Neural crest cell (in vitro differentiated cells): ENCODE data around the gene OR2T12. TPM values are rescaled to one million over a fixed set of nuclear protein-coding genes. Genes with fewer than 3 reads are reported as not detected.
A peak's percentile ranks its signal among the peaks of the same experiment; 100 is the strongest.

ENCODE experiments used
- DNase-seq: peaks from one replicate; pipeline ENCODE4 v3.0.0; 2021; ENCODE audit warnings: low read depth, mixed read lengths, low spot score
- H3K27ac Mint-ChIP-seq: one replicate; pipeline ENCODE4 v1.8.0; 2021; ENCODE audit warnings: mild to moderate bottlenecking, mixed read lengths; ENCODE audit not compliant: unreplicated experiment
- H3K27me3 Mint-ChIP-seq: 2 replicates; pipeline ENCODE4 v1.8.0; 2021; ENCODE audit warnings: low read depth, mild to moderate bottlenecking, mixed read lengths
- H3K36me3 Mint-ChIP-seq: 2 replicates; pipeline ENCODE4 v1.8.0; 2021; ENCODE audit warnings: low read depth, mild to moderate bottlenecking, mixed read lengths
- H3K4me1 Mint-ChIP-seq: 2 replicates; pipeline ENCODE4 v1.8.0; 2021; ENCODE audit warnings: mixed read lengths
- H3K4me3 Mint-ChIP-seq: one replicate; pipeline ENCODE4 v1.8.0; 2021; ENCODE audit warnings: mild to moderate bottlenecking, mixed read lengths
- H3K9me3 Mint-ChIP-seq: 2 replicates; pipeline ENCODE4 v1.8.0; 2021; ENCODE audit warnings: mixed read lengths
- CTCF ChIP-seq: fragments of 200-600 bp; sonication (generic); conservative IDR thresholded peaks from 2 replicates; pipeline ENCODE4 v1.5.0; 2021; ENCODE audit warnings: antibody characterized with exemption, mild to moderate bottlenecking
- total RNA-seq: library from RNA; stranded (reverse); gene quantifications from 2 replicates; pipeline ENCODE4 v1.2.1, GENCODE V29; 2021

The OR2T12 gene
- total RNA-seq, 1 donor from 2014 or later = not detected

DNA sequence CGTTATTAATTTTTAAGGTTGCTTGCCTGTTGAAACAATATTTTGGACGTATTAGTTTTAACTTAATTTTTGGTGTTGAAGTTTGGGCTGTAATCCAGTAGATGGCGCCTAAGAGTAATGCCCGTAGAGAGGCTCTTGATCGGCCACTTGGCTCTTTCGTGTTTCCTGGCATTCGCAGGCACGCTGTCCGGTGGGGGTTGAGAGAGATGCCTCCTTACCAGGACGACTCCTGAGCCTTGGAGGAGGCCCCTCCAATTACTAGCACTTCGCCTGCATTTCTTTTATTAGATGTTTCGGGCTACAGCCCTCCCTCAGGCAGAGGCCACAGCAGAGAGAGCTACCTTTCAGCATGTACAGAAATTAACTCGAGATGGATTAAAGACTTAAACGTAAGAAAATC is 60.0 kb downstream of the OR2T12 start:
- no peak overlapping the region for H3K4me3 Mint-ChIP-seq
- H3K27ac Mint-ChIP-seq = no peak overlapping the region
- no peak for DNase-seq
- peaks cover 32% of the 10 kb centered on the region for H3K9me3 Mint-ChIP-seq
- TF ChIP-seq CTCF = peak; percentile 54
- H3K4me1 Mint-ChIP-seq = no peaks in the 10 kb centered on the region
- no peaks in the 10 kb centered on the region for H3K27me3 Mint-ChIP-seq
- H3K36me3 Mint-ChIP-seq = peaks cover 13% of the 10 kb centered on the region

Other genes with a start within 250 kb of the OR2T12 start
- not detected in 2 replicates for gene OR2L13, start 208.2 kb downstream of the OR2T12 start, total RNA-seq
- not detected in 2 replicates for gene OR2M5, start 158.3 kb downstream of the OR2T12 start, total RNA-seq
- not detected in 2 replicates for gene OR2M2, start 128.6 kb downstream of the OR2T12 start, total RNA-seq
- not detected in 2 replicates for gene OR2M3, start 106.2 kb downstream of the OR2T12 start, total RNA-seq
- gene OR2M4, start 72.0 kb downstream of the OR2T12 start, total RNA-seq = not detected in 2 replicates
- gene OR2T33, start 25.4 kb downstream of the OR2T12 start, total RNA-seq = not detected in 2 replicates
- gene OR2M7, start 21.1 kb upstream of the OR2T12 start, total RNA-seq = not detected in 2 replicates
- gene OR14C36, start 45.4 kb upstream of the OR2T12 start, total RNA-seq = not detected in 2 replicates
- not detected in 2 replicates for gene OR2T4, start 58.2 kb upstream of the OR2T12 start, total RNA-seq
- not detected in 2 replicates for gene OR2T6, start 72.3 kb upstream of the OR2T12 start, total RNA-seq
- gene OR2T1, start 99.6 kb upstream of the OR2T12 start, total RNA-seq = not detected in 2 replicates
- not detected in 2 replicates for gene OR2T2, start 142.2 kb upstream of the OR2T12 start, total RNA-seq
- gene OR2T3, start 169.9 kb upstream of the OR2T12 start, total RNA-seq = not detected in 2 replicates
- gene OR2T5, start 185.2 kb upstream of the OR2T12 start, total RNA-seq = not detected in 2 replicates
- not detected in 2 replicates for gene OR2G6, start 204.6 kb upstream of the OR2T12 start, total RNA-seq